HG02588 (cell line): ENCODE data around the gene DPM1.
A peak's percentile ranks its signal among the peaks of the same experiment; 100 is the strongest.

Experiments
- ATAC-seq: cut with Tn5 transposase; IDR thresholded peaks from one replicate; pipeline ENCODE4 v1.9.1; 2021; ENCODE audit warnings: mild to moderate bottlenecking, moderate library complexity; ENCODE audit not compliant: unreplicated experiment

DPM1 gene

GRCh38 chr20:50930976-50931305 is 27.4 kb downstream of the DPM1 start:
- peak; percentile 23 for ATAC-seq

- peak; percentile 17 for ATAC-seq
Measured at GRCh38 chr20:50930139-50930975, 28.0 kb downstream of the DPM1 start.

- ATAC-seq = peak; percentile 46
Measured at GRCh38 chr20:50929299-50930138, 28.8 kb downstream of the DPM1 start.

GRCh38 chr20:50928469-50928868 is 29.9 kb downstream of the DPM1 start:
- no peak for ATAC-seq

GRCh38 chr20:50926530-50926929 is 31.8 kb downstream of the DPM1 start:
- ATAC-seq = no peak

GRCh38 chr20:50924261-50924920 is 33.9 kb downstream of the DPM1 start:
- no peak for ATAC-seq

GRCh38 chr20:50921803-50922501 is 36.4 kb downstream of the DPM1 start:
- no peak for ATAC-seq

GRCh38 chr20:50920997-50921396 is 37.3 kb downstream of the DPM1 start:
- ATAC-seq = no peak

- no peak for ATAC-seq
Measured at GRCh38 chr20:50919567-50919966, 38.8 kb downstream of the DPM1 start.

GRCh38 chr20:50918403-50918802 is 39.9 kb downstream of the DPM1 start:
- no peak for ATAC-seq

GRCh38 chr20:50916934-50917333 is 41.4 kb downstream of the DPM1 start:
- no peak for ATAC-seq

GRCh38 chr20:50916257-50916656 is 42.1 kb downstream of the DPM1 start:
- no peak for ATAC-seq

- no peak for ATAC-seq
Measured at GRCh38 chr20:50915424-50915823, 42.9 kb downstream of the DPM1 start.

GRCh38 chr20:50913690-50914375 is 44.5 kb downstream of the DPM1 start:
- ATAC-seq = no peak

GRCh38 chr20:50911716-50912115 is 46.6 kb downstream of the DPM1 start:
- peak; percentile 55 for ATAC-seq

GRCh38 chr20:50911030-50911429 is 47.3 kb downstream of the DPM1 start:
- ATAC-seq = no peak

- ATAC-seq = no peak
Measured at GRCh38 chr20:50909413-50909812, 48.9 kb downstream of the DPM1 start.

- no peak for ATAC-seq
Measured at GRCh38 chr20:50904067-50904570, 54.2 kb downstream of the DPM1 start.

GRCh38 chr20:50903353-50904051 is 54.8 kb downstream of the DPM1 start:
- no peak for ATAC-seq

GRCh38 chr20:50901301-50901700 is 57.0 kb downstream of the DPM1 start:
- ATAC-seq = no peak
